Glutamatergic neuron (in vitro differentiated cells): ENCODE data around the gene CAPN13. TPM values are rescaled to one million over a fixed set of nuclear protein-coding genes. Genes with fewer than 3 reads are reported as not detected.

ENCODE experiments used
- DNase-seq: peaks from one replicate; pipeline ENCODE4 v3.0.0; 2022
- H3K27ac Mint-ChIP-seq: one replicate; pipeline ENCODE4 v1.8.0; 2020; ENCODE audit warnings: mild to moderate bottlenecking, mixed read lengths, inconsistent platforms; ENCODE audit not compliant: unreplicated experiment
- H3K27me3 Mint-ChIP-seq: one replicate; pipeline ENCODE4 v1.8.0; 2020; ENCODE audit warnings: mild to moderate bottlenecking, moderate library complexity, mixed read lengths, inconsistent platforms; ENCODE audit not compliant: unreplicated experiment
- H3K36me3 Mint-ChIP-seq: one replicate; pipeline ENCODE4 v1.8.0; 2020; ENCODE audit warnings: mild to moderate bottlenecking, mixed read lengths, inconsistent platforms; ENCODE audit not compliant: unreplicated experiment
- H3K4me1 Mint-ChIP-seq: one replicate; pipeline ENCODE4 v1.8.0; 2020; ENCODE audit warnings: mild to moderate bottlenecking, low read depth, mixed read lengths, inconsistent platforms; ENCODE audit not compliant: unreplicated experiment
- H3K4me3 Mint-ChIP-seq: one replicate; pipeline ENCODE4 v1.8.0; 2020; ENCODE audit warnings: mild to moderate bottlenecking, mixed read lengths, inconsistent platforms; ENCODE audit not compliant: unreplicated experiment
- H3K9me3 Mint-ChIP-seq: one replicate; pipeline ENCODE4 v1.8.0; 2020; ENCODE audit warnings: mild to moderate bottlenecking, moderate library complexity, mixed read lengths, inconsistent platforms; ENCODE audit not compliant: unreplicated experiment
- total RNA-seq: library from RNA; stranded (reverse); fragmentation: NEBNext Ultra II Directional; extraction: Animal tissue kit (Norgen Biotek cat#: 25700); gene quantifications from one replicate; pipeline ENCODE4 v1.2.1, GENCODE V29; 2021; ENCODE audit not compliant: unreplicated experiment
- TF ChIP-seq, protein P1 (sequence below): fragments of 200-600 bp; sonication (generic); IDR thresholded peaks from one replicate; pipeline ENCODE4 v1.5.0; 2021; ENCODE audit not compliant: partially characterized antibody, unreplicated experiment

Gene CAPN13
- total RNA-seq, 1 donor from 2014 or later = not detected

DNA sequence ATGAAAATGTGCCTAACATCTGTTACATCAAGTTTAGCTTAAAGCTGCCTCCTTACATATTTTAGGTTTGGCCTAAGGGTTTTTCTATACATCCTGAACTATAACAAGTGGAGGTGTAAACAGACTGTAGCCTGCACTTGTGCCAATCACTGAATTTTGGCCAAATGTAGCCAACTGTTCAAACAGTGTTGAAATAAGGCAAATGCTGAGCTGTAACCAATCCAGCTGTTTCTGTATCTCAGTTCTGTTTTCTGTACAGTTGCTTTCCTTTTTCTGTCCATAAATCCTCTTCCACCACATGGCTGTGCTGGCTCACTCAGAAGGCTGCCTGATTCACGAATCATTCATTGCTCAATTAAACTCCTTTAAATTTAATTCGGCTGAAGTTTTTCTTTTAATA lies 19.2 kb upstream of the CAPN13 start:
- Mint-ChIP-seq H3K27me3 (no peaks in the 10 kb centered on the region), H3K4me3 (no peak overlapping the region), H3K27ac (no peak overlapping the region), H3K36me3 (peaks cover 12% of the 10 kb centered on the region), H3K9me3 (peaks cover 11% of the 10 kb centered on the region), H3K4me1 (peaks cover 6% of the 10 kb centered on the region)
- TF ChIP-seq, protein P1, sequence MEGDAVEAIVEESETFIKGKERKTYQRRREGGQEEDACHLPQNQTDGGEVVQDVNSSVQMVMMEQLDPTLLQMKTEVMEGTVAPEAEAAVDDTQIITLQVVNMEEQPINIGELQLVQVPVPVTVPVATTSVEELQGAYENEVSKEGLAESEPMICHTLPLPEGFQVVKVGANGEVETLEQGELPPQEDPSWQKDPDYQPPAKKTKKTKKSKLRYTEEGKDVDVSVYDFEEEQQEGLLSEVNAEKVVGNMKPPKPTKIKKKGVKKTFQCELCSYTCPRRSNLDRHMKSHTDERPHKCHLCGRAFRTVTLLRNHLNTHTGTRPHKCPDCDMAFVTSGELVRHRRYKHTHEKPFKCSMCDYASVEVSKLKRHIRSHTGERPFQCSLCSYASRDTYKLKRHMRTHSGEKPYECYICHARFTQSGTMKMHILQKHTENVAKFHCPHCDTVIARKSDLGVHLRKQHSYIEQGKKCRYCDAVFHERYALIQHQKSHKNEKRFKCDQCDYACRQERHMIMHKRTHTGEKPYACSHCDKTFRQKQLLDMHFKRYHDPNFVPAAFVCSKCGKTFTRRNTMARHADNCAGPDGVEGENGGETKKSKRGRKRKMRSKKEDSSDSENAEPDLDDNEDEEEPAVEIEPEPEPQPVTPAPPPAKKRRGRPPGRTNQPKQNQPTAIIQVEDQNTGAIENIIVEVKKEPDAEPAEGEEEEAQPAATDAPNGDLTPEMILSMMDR = no peak
- DNase-seq = no peak

DNA sequence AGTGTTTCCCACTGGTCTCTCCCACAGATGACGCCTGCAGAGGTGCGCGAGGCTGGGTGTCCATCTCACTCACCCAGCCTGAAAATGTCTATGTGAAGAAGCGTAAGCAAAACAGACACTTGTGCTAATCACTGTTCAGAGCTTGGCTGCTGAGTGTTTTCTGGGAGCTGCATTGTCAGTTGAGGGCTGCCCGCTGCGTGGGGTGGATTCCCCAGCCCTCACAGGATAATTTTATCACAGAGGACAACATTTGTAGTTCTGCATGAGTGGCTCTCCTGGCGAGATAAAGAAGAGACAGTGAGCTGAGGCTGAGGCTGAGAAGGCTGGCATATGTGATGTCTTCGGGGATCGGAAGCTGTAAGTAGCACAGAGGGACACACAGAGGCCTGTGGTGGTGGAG lies 16.2 kb upstream of the CAPN13 start:
- H3K27ac Mint-ChIP-seq = peak overlapping the region; percentile 68
- H3K4me1 Mint-ChIP-seq = peaks cover 6% of the 10 kb centered on the region
- TF ChIP-seq, protein P1 = no peak
- H3K4me3 Mint-ChIP-seq = peak overlapping the region; percentile 13
- H3K36me3 Mint-ChIP-seq = peaks cover 3% of the 10 kb centered on the region
- peaks cover 6% of the 10 kb centered on the region for H3K9me3 Mint-ChIP-seq
- H3K27me3 Mint-ChIP-seq = no peaks in the 10 kb centered on the region
- peak; percentile 43 for DNase-seq

DNA sequence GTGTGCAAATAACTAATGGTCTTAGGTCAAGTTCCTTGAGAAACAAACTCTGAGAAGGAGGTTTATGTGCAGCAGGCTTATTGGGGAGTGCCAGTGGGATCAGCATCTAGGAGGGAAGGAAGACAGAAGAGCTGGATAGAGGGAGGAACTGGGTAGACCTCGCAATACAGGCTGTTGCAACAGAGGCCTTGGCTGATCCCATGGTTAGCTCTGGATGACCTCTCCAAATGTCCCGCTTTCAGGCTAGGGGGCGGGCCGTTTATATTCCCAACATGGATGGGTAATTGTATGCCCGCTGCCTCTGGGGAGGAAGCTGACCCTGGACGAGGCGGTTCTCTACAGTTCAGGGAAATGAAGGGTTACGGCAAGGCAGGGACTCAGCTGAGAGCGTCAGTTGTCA lies 14.7 kb upstream of the CAPN13 start:
- no peak for DNase-seq
- Mint-ChIP-seq H3K4me1 (peaks cover 6% of the 10 kb centered on the region), H3K36me3 (no peaks in the 10 kb centered on the region), H3K9me3 (peaks cover 4% of the 10 kb centered on the region), H3K4me3 (no peak overlapping the region), H3K27ac (no peak overlapping the region), H3K27me3 (no peaks in the 10 kb centered on the region)
- TF ChIP-seq, protein P1 = no peak

DNA sequence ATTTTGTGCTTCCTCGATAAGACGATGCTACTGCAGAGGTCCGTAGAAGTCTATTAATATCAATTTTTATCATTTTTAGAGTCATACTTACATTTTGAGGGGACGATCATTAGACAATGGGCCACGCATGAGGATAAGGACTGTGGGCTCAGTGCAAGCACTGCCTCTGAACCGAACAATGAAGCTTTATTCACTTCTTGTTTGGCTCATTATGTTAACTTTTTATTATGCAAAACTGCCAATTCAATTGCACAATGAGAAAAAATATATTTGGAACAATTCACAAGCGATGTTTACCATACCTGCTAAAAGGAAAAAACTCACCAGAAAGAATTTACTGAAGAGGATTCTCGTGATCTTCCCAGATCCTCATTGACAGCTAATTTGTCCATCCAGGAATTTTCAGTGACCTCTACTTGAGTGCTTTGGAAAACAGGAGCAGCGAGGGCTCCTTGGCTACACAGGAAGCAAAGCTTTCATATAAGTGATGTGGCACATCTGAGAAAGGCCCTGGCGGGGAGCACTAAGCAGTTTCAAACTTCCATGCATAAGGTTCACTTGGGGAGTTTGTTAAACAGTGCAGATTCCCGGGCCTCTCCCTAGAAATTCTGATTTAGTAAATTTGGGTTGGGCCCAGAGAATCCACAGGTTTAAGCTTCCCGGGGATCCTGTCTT lies 13.3 kb upstream of the CAPN13 start:
- peaks cover 6% of the 10 kb centered on the region for H3K4me1 Mint-ChIP-seq
- no peaks in the 10 kb centered on the region for H3K36me3 Mint-ChIP-seq
- TF ChIP-seq, protein P1 = no peak
- H3K27me3 Mint-ChIP-seq = peaks cover 2% of the 10 kb centered on the region
- no peak overlapping the region for H3K4me3 Mint-ChIP-seq
- no peak overlapping the region for H3K27ac Mint-ChIP-seq
- DNase-seq = no peak
- peaks cover 3% of the 10 kb centered on the region for H3K9me3 Mint-ChIP-seq

DNA sequence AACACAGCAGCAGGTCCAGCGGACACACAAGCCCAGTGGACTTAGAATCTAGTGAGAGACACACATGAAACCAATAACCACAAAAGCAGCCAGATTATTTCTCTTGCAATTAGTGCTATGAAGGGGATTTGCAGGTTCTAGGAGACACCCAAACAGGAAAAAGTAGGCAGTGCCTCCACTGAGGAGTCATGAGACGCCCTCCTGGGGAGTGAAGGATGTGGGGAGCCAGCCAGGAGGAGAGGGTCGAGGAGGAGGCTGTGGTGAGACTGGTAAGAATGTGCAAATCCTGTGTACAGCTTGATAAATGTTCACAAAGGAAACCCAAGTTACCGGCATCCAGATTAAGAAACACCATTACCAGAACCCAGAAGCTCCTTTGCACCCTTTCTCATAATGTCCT lies 2.7 kb upstream of the CAPN13 start:
- TF ChIP-seq, protein P1 = no peak
- Mint-ChIP-seq H3K4me3 (no peak overlapping the region), H3K27me3 (no peaks in the 10 kb centered on the region), H3K36me3 (no peaks in the 10 kb centered on the region), H3K27ac (no peak overlapping the region), H3K4me1 (no peaks in the 10 kb centered on the region), H3K9me3 (peaks cover 3% of the 10 kb centered on the region)
- DNase-seq = no peak
